ENCODE measurements around the gene FLYWCH2.
"Not testable (repeated sequence)": the region's sequence is repeated elsewhere in the genome, so short reads cannot be mapped to it uniquely, and the experiment has no call there.

The FLYWCH2 gene

GRCh38 chr16:2927010-2927646, 44.1 kb downstream of the FLYWCH2 start:
- Histone ChIP-seq H4K20me1 (ENCODE audit: insufficient read depth) (no peaks in the 10 kb centered on the region), H3K79me2 (ENCODE audit: insufficient read depth, low read depth) (no peaks in the 10 kb centered on the region), H3K36me3 (ENCODE audit: insufficient read depth) (no peaks in the 10 kb centered on the region), H3K27me3 (ENCODE audit: insufficient read depth, low read depth) (no peaks in the 10 kb centered on the region), H3K4me1 (ENCODE audit: low read depth, poor library complexity, severe bottlenecking) (peaks cover 14% of the 10 kb centered on the region), H3K27ac (no peak overlapping the region), H3K9ac (no peak overlapping the region), H3K4me3 (IDR thresholded peaks at IDR 0.05; ENCODE audit: insufficient read depth, low read depth, low read length) (no peak overlapping the region), H3K4me2 (peak overlapping the region; percentile 40), H2AFZ (ENCODE audit: low read depth) (0 out of 2 replicates have a peak overlapping the region, but pooled peaks have one; percentile 19)
- TF ChIP-seq CTCF (conservative IDR thresholded peaks at IDR 0.05; ENCODE audit: low read depth, low read length): peak; percentile 99

DNA sequence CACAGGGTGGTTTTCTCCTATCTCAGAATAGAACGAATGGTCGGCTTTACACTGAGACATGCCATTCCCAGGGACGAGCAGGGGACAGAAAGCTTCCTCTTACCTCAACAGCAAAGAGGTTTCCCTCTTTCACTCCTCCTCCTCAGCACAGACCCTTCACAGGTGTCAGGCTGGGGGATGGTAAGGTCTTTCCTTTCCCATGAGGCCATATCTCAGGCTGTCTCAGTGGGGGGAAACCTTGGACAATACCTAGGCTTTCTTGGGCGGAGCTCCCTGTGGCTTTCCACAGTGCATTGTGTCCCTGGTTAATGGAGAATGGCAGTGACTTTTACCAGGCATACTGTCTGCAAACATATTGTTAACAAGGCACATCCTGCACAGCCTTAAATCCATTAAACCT, 45.1 kb downstream of the FLYWCH2 start:
- H3K4me3 ChIP-seq (IDR thresholded peaks at IDR 0.05; ENCODE audit: insufficient read depth, low read depth, low read length); H3K79me2 ChIP-seq (ENCODE audit: insufficient read depth, low read depth); H3K9ac ChIP-seq; H3K27me3 ChIP-seq (ENCODE audit: insufficient read depth, low read depth); H3K36me3 ChIP-seq (ENCODE audit: insufficient read depth); H2AFZ ChIP-seq (ENCODE audit: low read depth); H3K4me2 ChIP-seq; H3K27ac ChIP-seq; H4K20me1 ChIP-seq (ENCODE audit: insufficient read depth): not testable (repeated sequence)
- H3K4me1 ChIP-seq (ENCODE audit: low read depth, poor library complexity, severe bottlenecking): peaks cover 14% of the 10 kb centered on the region

- Histone ChIP-seq H2AFZ (ENCODE audit: low read depth) (no peak overlapping the region), H3K27me3 (ENCODE audit: insufficient read depth, low read depth) (no peaks in the 10 kb centered on the region), H3K36me3 (ENCODE audit: insufficient read depth) (no peaks in the 10 kb centered on the region), H3K79me2 (ENCODE audit: insufficient read depth, low read depth) (no peaks in the 10 kb centered on the region), H3K27ac (no peak overlapping the region), H4K20me1 (ENCODE audit: insufficient read depth) (no peaks in the 10 kb centered on the region), H3K4me3 (IDR thresholded peaks at IDR 0.05; ENCODE audit: insufficient read depth, low read depth, low read length) (no peak overlapping the region), H3K9ac (no peak overlapping the region), H3K4me2 (no peak overlapping the region), H3K4me1 (ENCODE audit: low read depth, poor library complexity, severe bottlenecking) (peaks cover 14% of the 10 kb centered on the region)
- TF ChIP-seq CTCF (conservative IDR thresholded peaks at IDR 0.05; ENCODE audit: low read depth, low read length): no peak
These were observed 45.8 kb downstream of the FLYWCH2 start for GRCh38 chr16:2928796-2929195.

DNA sequence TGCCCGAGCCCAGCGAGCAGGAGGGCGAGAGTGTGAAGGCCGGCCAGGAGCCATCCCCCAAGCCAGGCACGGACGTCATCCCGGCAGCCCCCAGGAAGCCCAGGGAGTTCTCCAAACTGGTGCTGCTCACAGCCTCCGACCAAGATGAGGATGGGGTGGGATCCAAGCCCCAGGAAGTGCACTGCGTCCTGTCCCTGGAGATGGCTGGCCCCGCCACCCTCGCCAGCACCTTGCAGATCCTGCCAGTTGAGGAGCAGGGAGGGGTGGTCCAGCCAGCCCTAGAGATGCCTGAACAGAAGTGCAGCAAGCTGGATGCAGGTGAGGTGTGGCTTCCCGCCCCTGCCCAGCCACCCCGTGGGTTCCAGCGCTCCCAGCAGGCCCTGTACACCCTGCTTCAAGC, 46.7 kb downstream of the FLYWCH2 start:
- H3K36me3 ChIP-seq (ENCODE audit: insufficient read depth): no peaks in the 10 kb centered on the region

More for the DNA sequence above, 46.7 kb downstream of the FLYWCH2 start:
- Histone ChIP-seq H3K4me1 (ENCODE audit: low read depth, poor library complexity, severe bottlenecking) (peaks cover 14% of the 10 kb centered on the region), H4K20me1 (ENCODE audit: insufficient read depth) (no peaks in the 10 kb centered on the region), H3K79me2 (ENCODE audit: insufficient read depth, low read depth) (no peaks in the 10 kb centered on the region), H3K9ac (no peak overlapping the region), H3K27ac (no peak overlapping the region), H2AFZ (ENCODE audit: low read depth) (no peak overlapping the region), H3K4me2 (no peak overlapping the region), H3K4me3 (IDR thresholded peaks at IDR 0.05; ENCODE audit: insufficient read depth, low read depth, low read length) (no peak overlapping the region), H3K27me3 (ENCODE audit: insufficient read depth, low read depth) (no peaks in the 10 kb centered on the region)
- no peak for TF ChIP-seq CTCF (conservative IDR thresholded peaks at IDR 0.05; ENCODE audit: low read depth, low read length)

Data from KMS-11 (cell line).